NCI-H460 (cell line): ENCODE data around the gene ZNF616. TPM values are rescaled to one million over a fixed set of nuclear protein-coding genes. Genes with fewer than 3 reads are reported as not detected.
A peak's percentile ranks its signal among the peaks of the same experiment; 100 is the strongest.

Source experiments
- DNase-seq: peaks from one replicate; pipeline ENCODE4 v3.0.0-alpha.2; 2016; ENCODE audit warnings: low read depth; ENCODE audit errors: extremely low read depth
- polyA plus RNA-seq: library from polyadenylated mRNA; depleted of rRNA; stranded (reverse); fragments of >200 nt; gene quantifications from 2 replicates; pipeline ENCODE4 v1.2.3, GENCODE V29; 2014; cell fraction: nucleus; rRNA removed
- total RNA-seq: library from RNA; depleted of rRNA; stranded (reverse); fragments of >200 nt; shearing (Covaris generic); gene quantifications from 2 replicates; pipeline ENCODE4 v1.2.3, GENCODE V29; 2014; rRNA removed

The ZNF616 gene
- total RNA-seq: 5.1 and 5.7 TPM in 2 replicates
- 0.67 and 0.81 TPM in 2 replicates for polyA plus RNA-seq

- DNase-seq: peak; percentile 86
Observed at GRCh38 chr19:52139252-52140031, at the start of gene ZNF616. TSS of gene ZNF616 (minus strand) at chr19:52139938. CDS start at chr19:52130512, 9,426 bp downstream.

DNA sequence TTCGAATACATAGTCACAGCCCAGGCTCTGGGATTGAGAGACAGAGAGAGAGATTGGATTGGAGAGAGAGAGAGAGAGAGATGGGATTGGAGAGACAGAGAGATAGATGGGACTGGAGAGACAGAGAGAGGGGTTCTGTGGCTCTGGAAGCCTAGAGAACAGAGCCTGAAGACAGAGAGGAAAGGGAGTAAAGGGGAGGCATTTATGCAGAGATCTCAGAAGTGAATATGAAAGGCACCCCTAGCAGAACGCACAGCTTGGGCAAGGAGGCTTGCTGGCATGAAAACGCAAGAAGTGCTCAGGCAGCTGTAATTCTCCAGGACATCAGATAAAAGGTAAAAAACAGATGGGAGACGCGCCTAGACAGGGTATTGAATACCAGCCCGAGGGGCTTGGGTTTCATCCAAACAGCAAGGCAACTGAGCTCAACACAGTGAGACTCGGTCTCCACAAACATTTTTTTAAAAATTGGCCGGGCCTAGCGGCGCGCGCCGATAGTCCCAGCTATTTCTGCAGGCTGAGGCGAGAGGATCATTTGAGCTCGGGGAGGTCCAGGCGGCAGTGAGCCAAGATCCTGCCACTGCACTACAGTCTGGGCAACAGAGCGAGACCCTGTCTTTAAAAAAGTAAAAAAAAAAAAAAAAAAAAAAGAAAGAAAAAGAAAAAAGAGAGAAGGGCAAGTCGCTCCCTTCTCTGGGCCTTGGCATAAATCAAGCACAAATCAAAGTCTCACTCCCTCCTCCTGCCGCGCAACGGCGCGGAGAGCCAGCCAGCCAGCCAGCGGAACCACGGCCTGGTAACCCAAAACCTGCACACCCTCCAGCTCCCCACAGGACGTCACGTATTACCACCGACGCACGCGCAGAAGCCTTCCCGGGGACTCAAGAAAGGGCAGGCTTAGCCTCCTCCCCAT lies 49.3 kb upstream of the ZNF616 start:
- no peak for DNase-seq

GRCh38 chr19:52187407-52187806 lies 47.7 kb upstream of the ZNF616 start:
- no peak for DNase-seq

DNA sequence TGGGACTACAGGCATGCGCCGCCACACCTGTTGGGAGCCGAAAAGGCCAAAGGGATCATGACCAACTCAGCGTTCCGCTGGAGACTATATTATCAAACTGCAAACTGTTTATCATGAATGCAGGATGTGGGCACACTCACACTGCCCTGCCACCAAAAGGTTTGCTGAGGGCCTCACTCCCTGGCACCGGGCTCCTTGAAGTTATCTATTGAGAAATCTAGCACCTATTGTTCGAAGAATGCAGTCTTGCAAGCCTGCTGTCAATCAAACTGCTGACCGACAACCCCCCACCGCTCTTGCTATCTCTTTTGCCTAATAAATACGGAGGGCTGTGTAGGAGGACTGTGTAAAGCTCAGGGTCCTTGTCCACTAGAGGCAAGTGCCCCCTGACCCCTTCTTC lies 36.8 kb upstream of the ZNF616 start:
- DNase-seq: no peak

DNA sequence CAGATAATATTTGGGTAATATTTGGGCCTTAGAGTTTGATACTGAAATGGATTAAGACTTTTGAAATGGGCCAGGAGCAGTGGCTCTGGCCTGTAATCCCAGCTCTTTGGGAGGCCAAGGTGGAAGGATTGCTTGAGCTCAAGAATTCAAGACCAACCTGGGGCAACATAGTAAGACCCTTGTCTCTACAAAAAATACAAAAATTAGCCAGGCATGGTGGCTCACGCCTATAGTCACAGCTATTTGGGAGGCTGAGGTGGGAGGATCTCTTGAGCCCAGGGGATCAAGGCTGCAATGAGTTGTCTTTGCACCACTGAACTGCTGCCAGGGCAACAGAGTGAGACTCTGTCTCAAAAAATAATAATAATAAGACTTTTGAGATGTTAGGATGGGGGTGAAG lies 32.6 kb upstream of the ZNF616 start:
- no peak for DNase-seq

GRCh38 chr19:52171321-52172169 lies 31.8 kb upstream of the ZNF616 start, which contains the start of gene ZNF836:
TSS of gene ZNF836 (minus strand) at chr19:52171621. CDS start at chr19:52168072, 3,549 bp downstream.
- DNase-seq: peak; percentile 26

- no peak for DNase-seq
Observed at GRCh38 chr19:52170863-52171320, 31.2 kb upstream of the ZNF616 start.

- no peak for DNase-seq
Observed at GRCh38 chr19:52170304-52170703, 30.6 kb upstream of the ZNF616 start.

GRCh38 chr19:52155596-52156359 lies 16.0 kb upstream of the ZNF616 start:
- no peak for DNase-seq

- no peak for DNase-seq
Observed at GRCh38 chr19:52148256-52148655, 8.5 kb upstream of the ZNF616 start.

- DNase-seq: no peak
Observed at GRCh38 chr19:52142001-52142595, 2.4 kb upstream of the ZNF616 start.

DNA sequence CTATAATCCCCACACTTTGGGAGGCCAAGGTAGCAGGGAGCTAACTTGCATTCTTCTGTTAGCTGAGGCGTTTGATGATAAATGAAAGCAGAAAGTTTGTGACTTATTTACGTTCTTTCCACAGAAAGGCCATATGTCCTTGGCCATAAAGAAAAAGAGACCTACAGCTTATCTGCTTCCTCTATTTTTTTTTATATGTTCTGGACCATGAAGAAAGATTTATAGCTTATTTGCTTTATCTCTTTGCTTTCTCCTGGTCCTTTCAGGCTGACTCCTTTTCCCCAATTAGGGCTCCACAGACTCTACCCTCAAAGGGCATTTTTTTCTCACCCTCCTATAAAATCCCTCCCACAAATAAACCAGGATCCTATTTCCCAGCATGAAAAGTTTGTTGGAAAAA lies 1.5 kb upstream of the ZNF616 start:
- no peak for DNase-seq

- no peak for DNase-seq
Observed at GRCh38 chr19:52140032-52140710, 433 bp upstream of the ZNF616 start.

GRCh38 chr19:52138983-52139251 lies 821 bp downstream of the ZNF616 start:
- DNase-seq: no peak

DNA sequence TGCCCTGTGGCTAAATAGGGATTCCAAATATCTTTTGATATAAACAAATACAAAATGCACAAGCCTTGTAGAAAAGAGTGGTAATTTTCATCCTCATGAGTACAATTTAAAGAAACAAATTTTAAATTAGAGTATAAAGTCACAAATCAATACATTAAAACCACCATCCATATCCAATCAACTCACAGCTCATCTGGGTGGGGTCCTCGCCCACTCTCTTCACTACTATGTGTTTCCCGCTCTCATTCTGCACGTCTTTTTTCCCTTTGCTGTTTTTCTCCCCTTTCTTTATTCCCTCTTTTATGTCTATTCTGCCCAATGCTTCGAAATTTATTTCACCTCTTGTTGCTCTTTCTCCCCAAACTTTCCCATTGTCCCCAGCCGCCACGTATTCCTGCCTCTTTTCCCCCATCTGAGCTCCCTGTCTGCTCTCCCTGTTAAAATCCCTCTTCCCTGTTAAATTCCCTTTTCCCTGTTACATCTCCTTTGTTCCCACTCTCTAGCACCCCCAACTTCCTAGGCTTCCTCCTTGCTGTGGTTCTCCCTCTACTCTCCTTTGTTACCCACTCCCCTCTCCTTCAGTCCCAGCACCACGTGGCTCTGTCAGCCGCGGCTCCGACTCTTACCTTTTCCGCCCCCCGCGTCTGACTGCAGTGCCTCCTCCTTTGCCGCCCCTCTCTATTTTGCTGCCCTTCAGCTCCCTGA lies 1.3 kb downstream of the ZNF616 start:
- peak; percentile 1 for DNase-seq

DNA sequence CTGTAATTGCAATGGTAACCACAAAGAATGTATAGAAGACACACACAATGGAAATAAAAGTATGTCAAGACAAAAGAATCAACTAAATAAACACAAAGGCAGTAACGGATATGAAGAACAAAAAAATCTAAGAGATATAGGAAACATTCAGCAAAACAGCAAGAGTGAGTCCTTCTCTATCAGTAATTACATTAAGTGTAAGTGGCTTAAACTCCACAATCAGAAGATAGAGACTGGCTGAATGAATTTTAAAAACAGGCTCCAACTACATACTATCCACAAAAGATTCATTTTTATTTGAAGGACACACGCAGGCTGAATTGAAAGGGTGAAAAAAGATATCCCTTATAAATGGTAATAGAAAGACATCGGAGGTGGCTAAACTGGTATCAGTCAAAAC lies 19.5 kb downstream of the ZNF616 start:
- DNase-seq: no peak

- DNase-seq: no peak
Observed at GRCh38 chr19:52115526-52116053, 24.1 kb downstream of the ZNF616 start.

DNA sequence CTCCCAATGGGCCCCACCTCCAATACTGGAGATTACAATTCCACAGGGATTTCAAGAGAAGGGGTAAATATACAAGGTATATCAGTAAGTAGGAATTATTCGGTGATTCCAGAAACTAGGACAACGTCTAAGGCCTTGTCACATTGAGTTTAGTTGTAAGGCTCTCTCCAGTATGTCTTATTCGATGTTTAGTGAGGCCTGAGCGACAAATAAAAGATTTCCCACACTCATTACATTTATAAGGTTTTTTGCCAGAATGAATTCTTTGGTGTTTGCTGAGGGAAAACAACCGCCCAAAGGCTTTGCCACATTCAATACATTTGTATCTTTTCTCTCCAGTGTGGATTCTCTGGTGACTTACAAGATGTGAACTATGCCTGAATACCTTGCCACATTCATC lies 25.0 kb downstream of the ZNF616 start:
- DNase-seq: no peak
